H1 (cell line): Measurements from ENCODE around the gene OAT. TPM values are rescaled to one million over a fixed set of nuclear protein-coding genes. Genes with fewer than 3 reads are reported as not detected.
"Not testable (repeated sequence)": the region's sequence is repeated elsewhere in the genome, so short reads cannot be mapped to it uniquely, and the experiment has no call there.

ENCODE experiments used
- CTCF ChIA-PET: fragments of 300-600 bp; sonication (Branson Sonifier 250); formaldehyde crosslinking; loops from one replicate; lab custom pipeline; 2021; ENCODE audit not compliant: partially characterized antibody; lab: Charles Lee
- POLR2A ChIA-PET: fragments of 300-600 bp; sonication (Branson Sonifier 250); formaldehyde crosslinking; loops from one replicate; lab custom pipeline; 2021; ENCODE audit warnings: inconsistent platforms; ENCODE audit not compliant: partially characterized antibody; lab: Charles Lee
- DNase-seq, 2 experiments: peaks; one replicate each; pipeline versions ENCODE4 v3.0.0 to v3.0.0-alpha.2; 2010 to 2022; ENCODE audit warnings: low spot score in 2 of 2, low read depth in 1 of 2, mixed read lengths in 1 of 2
- FAIRE-seq: peaks from 2 replicates; lab custom pipeline; 2011; peaks lifted over from hg19 to GRCh38; lab: Jason Lieb, UNC
- H2AFZ ChIP-seq: 2 replicates; pipeline ENCODE4 v1.8.1; 2012; ENCODE audit warnings: low read length, inconsistent platforms
- H2AK5ac ChIP-seq: 2 replicates; pipeline ENCODE4 v1.6.1; 2013; ENCODE audit warnings: low read depth, low read length
- H2BK120ac ChIP-seq: replicated peaks from 2 replicates; pipeline ENCODE3; 2013; ENCODE audit warnings: low read depth, low read length, inconsistent platforms
- H2BK12ac ChIP-seq: 2 replicates; pipeline ENCODE4 v1.6.1; 2013; ENCODE audit warnings: low read depth, low read length
- H2BK15ac ChIP-seq: 2 replicates; pipeline ENCODE4 v1.6.1; 2013; ENCODE audit warnings: low read length
- H2BK20ac ChIP-seq: 2 replicates; pipeline ENCODE4 v1.6.1; 2013; ENCODE audit warnings: low read length
- H2BK5ac ChIP-seq: 2 replicates; pipeline ENCODE4 v1.6.1; 2013; ENCODE audit warnings: low read depth, low read length
- H3K14ac ChIP-seq: 2 replicates; pipeline ENCODE4 v1.6.1; 2013; ENCODE audit warnings: inconsistent platforms; ENCODE audit not compliant: insufficient read length
- H3K18ac ChIP-seq: 2 replicates; pipeline ENCODE4 v1.6.1; 2013; ENCODE audit warnings: low read length; ENCODE audit errors: extremely low read depth
- H3K23ac ChIP-seq: 2 replicates; pipeline ENCODE4 v1.6.1; 2013; ENCODE audit warnings: inconsistent platforms; ENCODE audit not compliant: insufficient read length
- H3K23me2 ChIP-seq: 2 replicates; pipeline ENCODE4 v1.6.1; 2013; ENCODE audit warnings: low read depth, low read length
- H3K27ac ChIP-seq: 2 replicates; pipeline ENCODE4 v1.6.1; 2011; ENCODE audit warnings: low read depth, low read length, inconsistent platforms
- H3K27me3 ChIP-seq, 4 experiments: replicated peaks in 1 of 4; 1 replicate in 1 of 4; 2 replicates in 3 of 4; pipeline versions ENCODE4 v1.6.1 to v1.8.1; 2011 to 2013; ENCODE audit warnings: low read length in 3 of 4, mild to moderate bottlenecking in 3 of 4, inconsistent platforms in 2 of 4, mixed read lengths in 2 of 4, moderate library complexity in 1 of 4; ENCODE audit not compliant: control insufficient read depth in 3 of 4, insufficient read depth in 3 of 4; ENCODE audit errors: extremely low read depth in 1 of 4
- H3K36me3 ChIP-seq, 4 experiments: 2 replicates each; pipeline versions ENCODE4 v1.6.1 to v1.8.1; 2011 to 2013; ENCODE audit warnings: mild to moderate bottlenecking in 4 of 4, low read length in 3 of 4, moderate library complexity in 2 of 4, control low read depth in 1 of 4, inconsistent platforms in 1 of 4; ENCODE audit not compliant: insufficient read depth in 4 of 4, control insufficient read depth in 2 of 4
- H3K4ac ChIP-seq: replicated peaks from 2 replicates; pipeline ENCODE3; 2013; ENCODE audit warnings: low read length, low read depth, mixed read lengths, inconsistent platforms; ENCODE audit not compliant: insufficient read length
- H3K4me1 ChIP-seq, 4 experiments: replicated peaks in 1 of 4; 1 replicate in 1 of 4; 2 replicates in 3 of 4; pipeline versions ENCODE4 v1.6.1 to v1.8.1; 2011 to 2013; ENCODE audit warnings: low read length in 3 of 4, inconsistent platforms in 2 of 4, mixed read lengths in 1 of 4; ENCODE audit not compliant: insufficient read depth in 4 of 4, control insufficient read depth in 3 of 4
- H3K4me2 ChIP-seq, 2 experiments: 2 replicates each; pipeline versions ENCODE4 v1.6.1 to v1.8.1; 2011 to 2013; ENCODE audit warnings: low read depth in 2 of 2, low read length in 2 of 2, control low read depth in 1 of 2, inconsistent platforms in 1 of 2, mild to moderate bottlenecking in 1 of 2; ENCODE audit not compliant: insufficient read depth in 1 of 2
- H3K4me3 ChIP-seq, 4 experiments: fragments of 200-600, 300-600 bp in 1 of 4; sonication (generic), shearing (Covaris generic), sonication (Bioruptor Twin) in 1 of 4; 2 replicates each; pipeline versions ENCODE4 v1.5.1 to v1.8.1; 2011 to 2016; ENCODE audit warnings: low read length in 4 of 4, low read depth in 3 of 4, control low read depth in 2 of 4, inconsistent platforms in 2 of 4, mild to moderate bottlenecking in 2 of 4, mixed read lengths in 1 of 4, moderate library complexity in 1 of 4; ENCODE audit not compliant: insufficient read depth in 2 of 4; ENCODE audit errors: extremely low read depth in 1 of 4
- H3K56ac ChIP-seq: replicated peaks from 2 replicates; pipeline ENCODE3; 2013; ENCODE audit warnings: low read depth, mild to moderate bottlenecking, mixed read lengths, low read length, inconsistent platforms; ENCODE audit not compliant: insufficient read length
- H3K79me1 ChIP-seq: 2 replicates; pipeline ENCODE4 v1.6.1; 2013; ENCODE audit warnings: low read depth, low read length, control low read depth
- H3K79me2 ChIP-seq, 2 experiments: 2 replicates each; pipeline versions ENCODE4 v1.6.1 to v1.8.1; 2012 to 2013; ENCODE audit warnings: low read length in 2 of 2, mild to moderate bottlenecking in 2 of 2, inconsistent platforms in 1 of 2; ENCODE audit not compliant: insufficient read depth in 2 of 2, control insufficient read depth in 1 of 2
- H3K9ac ChIP-seq, 4 experiments: replicated peaks in 1 of 4; 1 replicate in 1 of 4; 2 replicates in 3 of 4; pipeline versions ENCODE4 v1.6.1 to v1.8.1; 2011 to 2013; ENCODE audit warnings: low read depth in 3 of 4, low read length in 3 of 4, control low read depth in 2 of 4, mild to moderate bottlenecking in 2 of 4, moderate library complexity in 2 of 4, inconsistent platforms in 1 of 4; ENCODE audit errors: extremely low read depth in 1 of 4
- H3K9me3 ChIP-seq, 2 experiments: 2 replicates each; pipeline versions ENCODE4 v1.6.1 to v1.8.1; 2012 to 2013; ENCODE audit warnings: mild to moderate bottlenecking in 2 of 2, moderate library complexity in 2 of 2, control low read depth in 1 of 2, inconsistent platforms in 1 of 2, low read depth in 1 of 2, low read length in 1 of 2, mixed read lengths in 1 of 2; ENCODE audit not compliant: insufficient read depth in 2 of 2
- H4K20me1 ChIP-seq, 2 experiments: replicated peaks in 1 of 2; 2 replicates each; pipeline versions ENCODE3 to v1.8.1; 2011 to 2013; ENCODE audit warnings: inconsistent platforms in 2 of 2, low read length in 2 of 2, mild to moderate bottlenecking in 1 of 2; ENCODE audit not compliant: insufficient read depth in 2 of 2, control insufficient read depth in 1 of 2
- H4K5ac ChIP-seq: 2 replicates; pipeline ENCODE4 v1.6.1; 2013; ENCODE audit warnings: low read length, low read depth, mixed read lengths, inconsistent platforms; ENCODE audit not compliant: insufficient read length
- H4K8ac ChIP-seq: 2 replicates; pipeline ENCODE4 v1.8.0; 2013; ENCODE audit warnings: mild to moderate bottlenecking, moderate library complexity, low read length, inconsistent platforms; ENCODE audit not compliant: insufficient read depth; ENCODE audit errors: extremely low read depth
- H4K91ac ChIP-seq: replicated peaks from 2 replicates; pipeline ENCODE3; 2013; ENCODE audit warnings: low read length, mixed read lengths, inconsistent platforms; ENCODE audit not compliant: insufficient read length
- WGBS, 2 experiments: shearing (Covaris generic) in 1 of 2; methylation state at CpG; one replicate each; pipeline versions ENCODE4 v1.1.6 to v1.1.7; 2013 to 2015; ENCODE audit warnings: low lambda C conversion rate in 2 of 2, mixed read lengths in 2 of 2, inconsistent platforms in 1 of 2, low coverage in 1 of 2, missing lambda C conversion rate in 1 of 2; ENCODE audit not compliant: insufficient replicate concordance in 2 of 2, insufficient coverage in 1 of 2, insufficient read length in 1 of 2; ENCODE audit errors: extremely low coverage in 1 of 2, missing lambda C conversion rate in 1 of 2; 5-methylcytosine and 5-hydroxymethylcytosine counted together
- polyA plus RNA-seq, 7 experiments: library from polyadenylated mRNA; depleted of rRNA in 3 of 7; stranded (reverse) in 5 of 7; unstranded in 2 of 7; fragments of >200 nt in 5 of 7; fragments of 200-250 nt in 2 of 7; gene quantifications; 1 replicate in 5 of 7; 2 replicates in 1 of 7; 4 replicates in 1 of 7; pipeline versions ENCODE4 v1.2.1 to v1.2.3, GENCODE V29; 2011 to 2013; ENCODE audit warnings: missing spikeins in 2 of 7, mixed read lengths in 2 of 7
- total RNA-seq: library from RNA; stranded (reverse); fragmentation: NEBNext Ultra II Directional; extraction: Animal tissue kit (Norgen Biotek cat#: 25700); gene quantifications from 2 replicates; pipeline ENCODE4 v1.2.1, GENCODE V29; 2021

OAT gene
- total and polyA plus RNA-seq, 2 of the 8 experiments (the other 6 are each of a cell fraction or from before 2014, with no cell fraction given): 67.8 to 121 TPM

- POLR2A ChIA-PET, H4K20me1 ChIP-seq, CTCF ChIA-PET, H3K4me2 ChIP-seq, H3K23ac ChIP-seq, H3K4me1 ChIP-seq, H3K9ac ChIP-seq, H2AFZ ChIP-seq, H3K79me2 ChIP-seq, H4K8ac ChIP-seq, H2BK5ac ChIP-seq, H3K56ac ChIP-seq, FAIRE-seq, H4K5ac ChIP-seq, H3K4me3 ChIP-seq, H2BK20ac ChIP-seq, H2BK15ac ChIP-seq, H2BK12ac ChIP-seq, H3K4ac ChIP-seq, DNase-seq, H3K23me2 ChIP-seq, H3K36me3 ChIP-seq, H3K14ac ChIP-seq, H3K18ac ChIP-seq, H3K27me3 ChIP-seq, H3K9me3 ChIP-seq, H3K79me1 ChIP-seq, H4K91ac ChIP-seq, H2BK120ac ChIP-seq, H3K27ac ChIP-seq, H2AK5ac ChIP-seq: not testable (repeated sequence)
- WGBS, 2 experiments: 94% methylated on average over 5 of the region's 5 CpGs; no CpG with 5 or more reads in 1 of the 2 experiments
These were observed 23.0 kb upstream of the OAT start for GRCh38 chr10:124441694-124442093.
